HG03135 (cell line): ENCODE data around the gene BICDL1.
"Not testable (repeated sequence)": the region's sequence is repeated elsewhere in the genome, so short reads cannot be mapped to it uniquely, and the experiment has no call there.

Experiments
- ATAC-seq: cut with Tn5 transposase; IDR thresholded peaks from one replicate; pipeline ENCODE4 v1.9.1; 2021; ENCODE audit warnings: mild to moderate bottlenecking, moderate library complexity; ENCODE audit not compliant: unreplicated experiment

The BICDL1 gene

GRCh38 chr12:119998471-119999245 lies 9.6 kb downstream of the BICDL1 start:
- ATAC-seq = no peak

GRCh38 chr12:120000556-120000955 lies 11.5 kb downstream of the BICDL1 start:
- no peak for ATAC-seq

DNA sequence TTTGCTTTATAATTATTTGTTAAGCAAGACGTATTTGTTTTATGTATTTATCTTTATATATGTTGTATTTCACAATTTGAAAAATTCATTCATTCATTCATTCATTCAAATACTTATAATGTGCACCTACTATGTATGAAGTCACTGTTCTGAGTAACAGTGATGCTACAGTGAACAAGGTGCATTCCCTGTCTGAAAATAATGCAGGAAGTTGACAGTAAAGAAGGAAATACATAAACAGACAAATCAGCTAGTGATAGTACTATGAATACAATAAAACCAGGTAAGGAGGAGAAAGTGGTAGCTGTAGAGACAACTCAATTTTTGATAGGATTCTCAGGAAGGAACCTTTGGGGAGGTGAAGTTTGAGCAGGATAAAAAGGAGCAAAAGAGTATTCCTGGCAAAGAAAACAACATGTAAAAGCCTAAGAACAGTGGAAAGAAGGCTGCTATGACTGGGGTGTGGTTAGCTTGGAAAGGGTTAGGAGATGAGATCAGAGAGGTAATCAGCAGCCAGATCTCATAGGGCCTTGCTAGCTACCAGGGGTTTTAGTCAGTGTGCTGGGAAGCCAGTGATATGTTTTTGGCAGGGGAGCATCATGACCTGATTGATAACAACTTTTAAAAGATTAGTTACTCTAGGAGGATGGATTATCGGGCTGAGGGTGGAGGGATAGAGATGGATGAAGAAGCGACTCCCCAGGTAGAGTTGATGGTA lies 17.4 kb downstream of the BICDL1 start:
- no peak for ATAC-seq

DNA sequence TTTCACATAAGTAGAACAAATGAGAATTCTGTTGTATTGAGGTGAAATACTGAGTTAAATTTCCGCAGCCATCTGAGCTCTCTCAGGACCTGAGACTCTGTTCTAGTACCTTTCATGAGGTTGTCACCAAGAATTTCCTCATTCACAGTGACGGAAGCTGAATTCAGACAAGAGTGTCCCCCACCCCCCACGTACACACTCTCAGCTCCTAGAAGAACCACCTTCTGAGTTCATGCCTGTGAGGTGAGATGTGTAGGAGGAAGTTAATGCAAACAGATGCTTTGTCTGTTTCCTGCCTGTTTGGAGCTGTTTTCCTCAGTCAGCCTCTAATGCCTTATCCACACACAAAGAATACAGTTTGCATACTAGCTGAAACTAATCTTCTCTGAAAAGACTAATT lies 18.2 kb downstream of the BICDL1 start:
- ATAC-seq = no peak

GRCh38 chr12:120010661-120011230 lies 21.7 kb downstream of the BICDL1 start:
- no peak for ATAC-seq

DNA sequence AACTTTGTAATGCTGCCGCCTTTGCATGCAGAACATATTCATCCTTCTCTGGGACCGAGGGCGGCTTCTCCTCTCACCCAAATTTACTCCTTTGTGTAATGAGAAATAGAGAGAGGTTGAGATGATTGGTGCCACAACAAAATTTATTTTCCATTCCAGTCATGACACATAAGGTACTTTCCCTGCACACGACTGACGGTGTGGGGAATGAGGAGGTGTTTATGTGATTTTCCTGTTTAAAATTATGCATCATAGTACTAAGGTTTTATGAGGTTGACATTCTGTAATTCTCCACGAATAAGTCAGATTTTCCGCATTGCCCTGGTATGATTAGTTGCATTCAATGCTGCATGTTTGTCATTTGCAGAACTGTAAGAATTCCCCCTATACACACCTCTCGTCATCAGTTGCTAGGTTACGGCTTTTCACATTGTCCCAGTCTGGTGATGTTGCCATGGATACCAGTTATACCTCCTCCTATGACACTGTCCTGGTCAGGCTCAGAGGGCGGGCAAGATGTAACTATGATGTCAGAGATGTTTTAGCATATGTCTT lies 23.1 kb downstream of the BICDL1 start:
- peak; percentile 86 for ATAC-seq

GRCh38 chr12:120013659-120014380 lies 24.8 kb downstream of the BICDL1 start:
- ATAC-seq = peak; percentile 71

- ATAC-seq = not testable (repeated sequence)
Observed at GRCh38 chr12:120014381-120014735, 25.3 kb downstream of the BICDL1 start.

- ATAC-seq = no peak
Observed at GRCh38 chr12:120015313-120015712, 26.3 kb downstream of the BICDL1 start.

- not testable (repeated sequence) for ATAC-seq
Observed at GRCh38 chr12:120016199-120016598, 27.2 kb downstream of the BICDL1 start.

- no peak for ATAC-seq
Observed at GRCh38 chr12:120019197-120019596, 30.2 kb downstream of the BICDL1 start.

GRCh38 chr12:120019938-120020337 lies 30.9 kb downstream of the BICDL1 start:
- no peak for ATAC-seq

GRCh38 chr12:120024193-120024592 lies 35.2 kb downstream of the BICDL1 start:
- ATAC-seq = no peak

GRCh38 chr12:120025640-120026039 lies 36.6 kb downstream of the BICDL1 start:
- no peak for ATAC-seq

- ATAC-seq = no peak
Observed at GRCh38 chr12:120032242-120032641, 43.2 kb downstream of the BICDL1 start.

- ATAC-seq = no peak
Observed at GRCh38 chr12:120037851-120038250, 48.8 kb downstream of the BICDL1 start.

DNA sequence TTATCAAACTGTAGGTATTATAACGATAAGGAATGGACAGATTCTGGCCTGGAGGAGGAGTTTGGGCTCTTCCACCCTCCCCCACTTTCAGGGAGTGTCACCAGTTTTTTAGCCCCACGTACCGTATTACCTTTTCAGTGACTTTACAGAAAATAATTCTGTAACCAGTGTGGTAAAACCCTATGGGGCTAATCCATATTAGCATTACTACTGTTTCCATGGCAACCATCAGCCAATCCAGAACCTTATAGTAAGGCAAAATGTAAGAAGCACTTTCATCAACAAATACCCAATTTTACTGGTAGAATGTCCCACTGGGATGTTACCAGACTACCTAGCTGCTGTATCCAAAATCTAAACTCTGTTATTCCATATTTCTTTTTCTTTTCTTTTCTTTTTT lies 50.7 kb downstream of the BICDL1 start:
- ATAC-seq = no peak

GRCh38 chr12:120041386-120042231 lies 52.6 kb downstream of the BICDL1 start:
- no peak for ATAC-seq

DNA sequence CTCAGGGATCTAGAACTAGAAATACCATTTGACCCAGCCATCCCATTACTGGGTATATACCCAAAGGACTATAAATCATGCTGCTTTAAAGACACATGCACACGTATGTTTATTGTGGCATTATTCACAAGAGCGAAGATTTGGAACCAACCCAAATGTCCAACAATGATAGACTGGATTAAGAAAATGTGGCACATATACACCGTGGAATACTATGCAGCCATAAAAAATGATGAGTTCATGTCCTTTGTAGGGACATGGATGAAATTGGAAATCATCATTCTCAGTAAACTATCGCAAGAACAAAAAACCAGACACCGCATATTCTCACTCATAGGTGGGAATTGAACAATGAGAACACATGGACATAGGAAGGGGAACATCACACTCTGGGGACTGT lies 56.3 kb downstream of the BICDL1 start:
- ATAC-seq = not testable (repeated sequence)

GRCh38 chr12:120047072-120047471 lies 58.0 kb downstream of the BICDL1 start:
- ATAC-seq = no peak
